Endothelial cell of umbilical vein (primary cell): ENCODE results near the gene SPAAR.
"Not testable (repeated sequence)": the region's sequence is repeated elsewhere in the genome, so short reads cannot be mapped to it uniquely, and the experiment has no call there.

ENCODE experiments used
- FOS ChIP-seq: IDR thresholded peaks from 2 replicates; pipeline ENCODE4 v1.6.1; 2011; ENCODE audit warnings: mild to moderate bottlenecking, low read length, moderate library complexity, borderline replicate concordance; ENCODE audit not compliant: insufficient read depth
- JUN ChIP-seq: IDR thresholded peaks from 2 replicates; pipeline ENCODE4 v1.6.1; 2011; ENCODE audit warnings: borderline replicate concordance, low read depth; ENCODE audit not compliant: insufficient read length, insufficient read depth
- POLR2A ChIP-seq: IDR thresholded peaks from 2 replicates; pipeline ENCODE4 v1.6.1; 2012; ENCODE audit warnings: low read depth, mild to moderate bottlenecking, control low read depth, low read length
- POLR2AphosphoS5 ChIP-seq: IDR thresholded peaks from 2 replicates; pipeline ENCODE4 v1.6.1; 2012; ENCODE audit warnings: low read depth, mild to moderate bottlenecking, control low read depth, low read length, moderate library complexity; ENCODE audit not compliant: insufficient read depth
- TF ChIP-seq, protein P1 (sequence below), 2 donors: IDR thresholded peaks; 1 replicate in 1 of 2; 2 replicates in 1 of 2; pipeline ENCODE4 v1.5.1; 2011; ENCODE audit warnings: low read length in 2 of 2, mild to moderate bottlenecking in 2 of 2, moderate library complexity in 2 of 2, control low read depth in 1 of 2, inconsistent platforms in 1 of 2, low read depth in 1 of 2; ENCODE audit not compliant: insufficient read depth in 1 of 2; ENCODE audit errors: extremely low read depth in 1 of 2
- TF ChIP-seq, protein P2 (sequence below): IDR thresholded peaks from 2 replicates; pipeline ENCODE4 v1.6.1; 2011; ENCODE audit not compliant: insufficient read depth, insufficient read length

DNA sequence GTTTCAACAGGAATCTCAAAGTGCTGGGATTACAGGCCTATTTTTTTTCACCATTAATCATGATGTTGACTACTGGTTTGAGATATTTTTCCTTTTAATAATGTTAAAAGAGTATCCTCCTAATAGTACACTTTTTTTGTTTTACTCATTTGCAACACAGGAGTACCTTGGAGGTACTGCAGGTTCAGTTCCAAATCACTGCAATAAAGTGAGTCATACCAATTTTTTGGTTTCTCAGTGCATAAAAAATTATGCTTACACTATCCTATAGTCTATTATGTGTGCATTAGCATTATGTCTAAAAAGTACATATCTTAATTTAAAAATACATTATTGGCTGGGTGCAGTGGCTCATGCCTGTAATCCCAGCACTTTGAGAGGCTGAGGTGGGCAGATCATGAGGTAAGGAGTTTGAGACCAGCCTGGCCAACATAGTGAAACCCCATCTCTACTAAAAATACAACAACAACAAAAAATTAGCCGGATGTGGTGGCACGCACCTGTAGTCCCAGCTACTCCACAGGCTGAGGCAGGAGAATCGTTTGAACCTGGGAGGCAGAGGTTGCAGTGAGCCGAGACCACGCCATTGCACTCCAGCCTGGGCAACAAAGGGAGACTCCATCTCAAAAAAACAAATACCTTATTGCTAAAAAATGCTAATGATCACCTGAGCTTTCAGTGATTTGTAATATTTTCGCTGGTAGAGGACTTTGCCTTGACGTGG lies 11.8 kb upstream of the SPAAR start:
- TF ChIP-seq POLR2A, POLR2AphosphoS5, JUN, FOS: not testable (repeated sequence)
- TF ChIP-seq, protein P1, sequence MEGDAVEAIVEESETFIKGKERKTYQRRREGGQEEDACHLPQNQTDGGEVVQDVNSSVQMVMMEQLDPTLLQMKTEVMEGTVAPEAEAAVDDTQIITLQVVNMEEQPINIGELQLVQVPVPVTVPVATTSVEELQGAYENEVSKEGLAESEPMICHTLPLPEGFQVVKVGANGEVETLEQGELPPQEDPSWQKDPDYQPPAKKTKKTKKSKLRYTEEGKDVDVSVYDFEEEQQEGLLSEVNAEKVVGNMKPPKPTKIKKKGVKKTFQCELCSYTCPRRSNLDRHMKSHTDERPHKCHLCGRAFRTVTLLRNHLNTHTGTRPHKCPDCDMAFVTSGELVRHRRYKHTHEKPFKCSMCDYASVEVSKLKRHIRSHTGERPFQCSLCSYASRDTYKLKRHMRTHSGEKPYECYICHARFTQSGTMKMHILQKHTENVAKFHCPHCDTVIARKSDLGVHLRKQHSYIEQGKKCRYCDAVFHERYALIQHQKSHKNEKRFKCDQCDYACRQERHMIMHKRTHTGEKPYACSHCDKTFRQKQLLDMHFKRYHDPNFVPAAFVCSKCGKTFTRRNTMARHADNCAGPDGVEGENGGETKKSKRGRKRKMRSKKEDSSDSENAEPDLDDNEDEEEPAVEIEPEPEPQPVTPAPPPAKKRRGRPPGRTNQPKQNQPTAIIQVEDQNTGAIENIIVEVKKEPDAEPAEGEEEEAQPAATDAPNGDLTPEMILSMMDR (IDR thresholded peaks at IDR 0.05; ENCODE audit: extremely low read depth in 1 of 2, insufficient read depth in 1 of 2, low read depth in 1 of 2, low read length in 2 of 2) = not testable (repeated sequence)
- TF ChIP-seq, protein P2, sequence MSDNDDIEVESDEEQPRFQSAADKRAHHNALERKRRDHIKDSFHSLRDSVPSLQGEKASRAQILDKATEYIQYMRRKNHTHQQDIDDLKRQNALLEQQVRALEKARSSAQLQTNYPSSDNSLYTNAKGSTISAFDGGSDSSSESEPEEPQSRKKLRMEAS = not testable (repeated sequence)
